Esophagus muscularis mucosa (tissue), 3 donors: Measurements from ENCODE around the gene SKP1.

ENCODE experiments used
- CTCF ChIP-seq, 3 experiments: fragments of 200-600 bp in 2 of 3; fragments of 450-650 bp in 1 of 3; sonication (generic) in 2 of 3; IDR thresholded peaks; one replicate each; pipeline ENCODE4 v1.5.1; 2017 to 2019; ENCODE audit warnings: antibody characterized with exemption in 3 of 3, mild to moderate bottlenecking in 2 of 3, moderate library complexity in 1 of 3
- POLR2AphosphoS5 ChIP-seq, 2 donors: sonication (generic); formaldehyde crosslinking; IDR thresholded peaks; one replicate each; pipeline ENCODE4 v1.6.1; 2017; ENCODE audit warnings: antibody characterized with exemption in 2 of 2

- TF ChIP-seq CTCF (IDR thresholded peaks at IDR 0.05) = no peak
- no peak for TF ChIP-seq POLR2AphosphoS5 (IDR thresholded peaks at IDR 0.05)
These were observed 33.3 kb downstream of the SKP1 start for GRCh38 chr5:134143431-134143830.
